AG09319 (cell line): ENCODE measurements around the gene FABP6.
"Not testable (repeated sequence)": the region's sequence is repeated elsewhere in the genome, so short reads cannot be mapped to it uniquely, and the experiment has no call there.

Experiments
- DNase-seq: peaks from one replicate; pipeline ENCODE4 v3.0.0-alpha.2; 2010; ENCODE audit warnings: low read depth; ENCODE audit errors: extremely low read depth
- TF ChIP-seq, protein P1 (sequence below): IDR thresholded peaks from 2 replicates; pipeline ENCODE4 v1.5.1; 2011; ENCODE audit warnings: low read depth, mild to moderate bottlenecking, inconsistent platforms, low read length, moderate library complexity

Gene FABP6

DNA sequence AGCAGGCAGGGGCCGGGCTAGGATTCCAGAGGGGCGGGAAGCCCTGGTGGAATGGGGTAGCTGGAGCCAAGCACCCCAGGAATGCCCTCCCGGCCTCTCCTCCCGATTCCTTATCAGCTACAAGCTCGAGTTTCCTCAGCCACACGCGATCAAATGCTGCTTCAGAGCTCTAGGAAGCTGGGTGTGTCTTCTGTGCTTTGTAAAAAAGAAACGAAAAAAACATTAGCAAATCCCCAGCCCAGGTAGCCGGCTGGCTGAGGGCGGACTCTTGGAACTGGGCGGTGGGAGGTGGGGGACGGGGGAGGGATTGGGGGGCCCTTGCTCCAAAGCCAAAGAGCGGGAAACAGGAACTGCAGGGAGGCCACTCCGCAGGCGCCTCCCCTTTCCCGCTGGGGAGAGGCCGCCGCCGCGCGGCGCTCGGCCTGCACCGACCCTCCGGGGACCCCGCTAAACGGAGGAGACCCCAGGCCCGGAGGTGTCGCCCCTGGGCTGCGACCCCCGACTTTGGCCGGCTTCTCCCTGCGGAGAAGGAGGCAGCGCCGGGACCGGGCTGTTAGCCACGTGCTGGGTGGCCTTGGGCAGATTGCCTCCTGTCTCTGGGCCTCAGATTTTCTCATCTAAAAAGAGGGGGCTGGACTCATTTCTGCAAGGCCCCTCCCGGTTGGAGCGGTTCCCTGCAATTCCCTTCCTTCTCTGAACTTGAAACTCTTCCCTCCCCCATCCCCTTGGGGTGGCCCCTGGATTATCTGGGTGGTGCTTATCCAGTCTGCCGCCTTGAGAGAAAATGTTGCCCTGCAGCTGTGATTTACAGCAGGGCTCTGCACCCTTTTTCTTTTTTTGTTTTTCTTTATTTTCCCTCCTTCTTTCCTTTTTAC, 40.9 kb upstream of the FABP6 start:
- TF ChIP-seq, protein P1, sequence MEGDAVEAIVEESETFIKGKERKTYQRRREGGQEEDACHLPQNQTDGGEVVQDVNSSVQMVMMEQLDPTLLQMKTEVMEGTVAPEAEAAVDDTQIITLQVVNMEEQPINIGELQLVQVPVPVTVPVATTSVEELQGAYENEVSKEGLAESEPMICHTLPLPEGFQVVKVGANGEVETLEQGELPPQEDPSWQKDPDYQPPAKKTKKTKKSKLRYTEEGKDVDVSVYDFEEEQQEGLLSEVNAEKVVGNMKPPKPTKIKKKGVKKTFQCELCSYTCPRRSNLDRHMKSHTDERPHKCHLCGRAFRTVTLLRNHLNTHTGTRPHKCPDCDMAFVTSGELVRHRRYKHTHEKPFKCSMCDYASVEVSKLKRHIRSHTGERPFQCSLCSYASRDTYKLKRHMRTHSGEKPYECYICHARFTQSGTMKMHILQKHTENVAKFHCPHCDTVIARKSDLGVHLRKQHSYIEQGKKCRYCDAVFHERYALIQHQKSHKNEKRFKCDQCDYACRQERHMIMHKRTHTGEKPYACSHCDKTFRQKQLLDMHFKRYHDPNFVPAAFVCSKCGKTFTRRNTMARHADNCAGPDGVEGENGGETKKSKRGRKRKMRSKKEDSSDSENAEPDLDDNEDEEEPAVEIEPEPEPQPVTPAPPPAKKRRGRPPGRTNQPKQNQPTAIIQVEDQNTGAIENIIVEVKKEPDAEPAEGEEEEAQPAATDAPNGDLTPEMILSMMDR = peak; percentile 23
- DNase-seq = peak; percentile 74

DNA sequence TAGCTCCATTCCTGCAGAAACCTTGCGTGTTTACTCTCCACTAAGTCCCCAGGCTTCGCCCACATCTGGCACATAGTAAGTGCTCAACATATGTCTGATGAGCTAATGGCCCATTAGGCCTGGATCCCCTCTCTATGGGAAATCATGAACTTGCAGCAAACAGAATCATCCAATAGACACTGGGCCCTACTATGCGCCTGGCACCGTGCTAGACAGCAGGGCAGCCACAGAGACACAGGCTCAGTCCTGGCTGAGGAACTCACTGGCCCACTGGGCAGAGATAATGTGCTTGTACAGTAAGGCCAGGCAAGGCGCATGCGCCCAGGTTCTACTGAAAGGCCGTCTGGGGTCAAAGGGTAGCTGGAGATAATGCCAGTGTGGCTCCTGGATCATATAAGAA, 36.9 kb upstream of the FABP6 start:
- DNase-seq = no peak
- TF ChIP-seq, protein P1 = no peak

DNA sequence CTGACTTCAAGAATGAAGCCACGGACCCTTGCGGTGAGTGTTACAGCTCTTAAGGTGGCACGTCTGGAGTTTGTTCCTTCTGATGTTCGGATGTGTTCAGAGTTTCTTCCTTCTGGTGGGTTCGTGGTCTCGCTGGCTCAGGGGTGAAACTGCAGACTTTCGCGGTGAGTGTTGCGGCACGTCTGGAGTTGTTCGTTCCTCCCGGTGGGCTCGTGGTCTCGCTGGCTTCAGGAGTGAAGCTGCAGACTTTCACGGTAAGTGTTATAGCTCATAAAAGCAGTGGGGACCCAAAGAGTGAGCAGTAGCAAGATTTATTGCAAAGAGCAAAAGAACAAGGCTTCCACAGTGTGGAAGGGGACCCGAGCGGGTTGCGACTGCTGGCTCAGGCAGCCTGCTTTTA, 36.2 kb upstream of the FABP6 start:
- DNase-seq = not testable (repeated sequence)

DNA sequence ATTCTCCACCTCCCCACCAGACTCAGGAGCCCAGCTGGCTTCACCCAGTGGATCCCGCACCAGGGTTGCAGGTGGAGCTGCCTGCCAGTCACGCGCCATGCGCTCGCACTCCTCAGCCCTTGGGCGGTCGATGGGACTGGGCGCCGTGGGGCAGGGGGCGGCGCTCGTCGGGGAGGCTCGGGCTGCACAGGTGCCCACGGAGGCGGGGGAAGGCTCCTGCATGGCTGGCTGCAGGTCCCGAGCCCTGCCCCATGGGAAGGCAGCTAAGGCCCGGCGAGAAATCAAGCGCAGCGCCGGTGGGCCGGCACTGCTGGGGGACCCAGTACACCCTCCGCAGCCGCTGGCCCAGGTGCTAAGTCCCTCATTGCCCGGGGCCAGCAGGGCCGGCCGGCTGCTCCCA, 35.5 kb upstream of the FABP6 start:
- DNase-seq = not testable (repeated sequence)

DNA sequence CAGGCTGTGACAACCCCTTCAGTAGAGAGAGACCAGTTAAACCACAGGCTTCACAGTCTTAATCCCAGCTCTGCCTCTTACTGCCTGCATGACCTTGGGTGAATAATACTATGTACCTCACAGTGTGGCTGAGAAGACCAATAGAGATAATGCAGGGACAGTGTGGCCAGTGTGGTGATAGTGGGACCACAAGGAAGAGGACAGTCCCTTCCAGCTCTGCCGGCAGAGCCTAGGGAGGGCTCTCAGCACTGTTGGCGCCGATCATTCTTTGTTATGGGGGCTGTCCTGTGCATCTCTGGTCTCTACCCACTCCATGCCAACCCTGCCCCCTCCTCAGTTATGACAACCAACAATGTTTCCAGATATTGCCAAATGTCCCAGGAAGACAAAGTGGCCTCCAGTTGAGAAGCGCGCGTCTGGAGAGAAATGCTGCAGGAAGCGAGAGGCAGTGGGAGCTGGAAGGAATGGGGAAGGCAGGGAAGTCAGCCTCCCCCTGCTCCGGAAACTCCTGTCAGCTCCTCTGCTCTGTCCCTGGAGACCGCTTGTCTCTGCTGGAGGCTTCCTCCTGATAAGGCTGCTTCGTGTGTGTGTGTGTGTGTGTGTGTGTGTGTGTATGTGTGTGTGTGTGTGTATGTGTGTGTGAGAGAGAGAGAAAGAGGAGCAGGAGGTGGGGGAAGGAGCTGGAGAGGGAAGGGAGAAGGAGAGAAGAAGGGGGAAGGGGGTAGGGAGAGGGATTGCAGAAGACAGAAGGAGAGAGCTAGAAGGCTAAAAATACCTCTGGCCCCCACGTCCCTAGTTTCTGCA, 31.8 kb upstream of the FABP6 start:
- TF ChIP-seq, protein P1 = no peak
- DNase-seq = no peak

DNA sequence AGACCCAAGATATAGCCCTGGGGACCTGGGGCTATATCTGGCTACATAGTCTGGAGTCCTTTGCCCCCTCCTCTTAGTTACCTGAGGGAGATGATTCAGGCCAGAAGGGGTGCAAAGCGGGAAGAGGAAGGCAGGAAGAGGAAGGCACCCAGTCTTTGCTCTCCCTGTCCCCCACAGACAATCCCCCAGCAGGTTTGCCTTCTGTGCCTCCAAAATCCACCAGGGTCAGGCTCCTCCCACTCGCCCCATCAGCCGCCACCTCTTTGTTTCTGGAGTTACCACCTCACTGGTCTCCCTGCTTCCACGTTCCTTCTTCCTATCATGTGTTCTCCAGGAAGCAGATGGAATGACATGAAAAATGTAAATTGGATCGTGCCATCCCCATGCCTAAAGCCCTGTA, 31.2 kb upstream of the FABP6 start:
- DNase-seq = no peak
- TF ChIP-seq, protein P1 = no peak

DNA sequence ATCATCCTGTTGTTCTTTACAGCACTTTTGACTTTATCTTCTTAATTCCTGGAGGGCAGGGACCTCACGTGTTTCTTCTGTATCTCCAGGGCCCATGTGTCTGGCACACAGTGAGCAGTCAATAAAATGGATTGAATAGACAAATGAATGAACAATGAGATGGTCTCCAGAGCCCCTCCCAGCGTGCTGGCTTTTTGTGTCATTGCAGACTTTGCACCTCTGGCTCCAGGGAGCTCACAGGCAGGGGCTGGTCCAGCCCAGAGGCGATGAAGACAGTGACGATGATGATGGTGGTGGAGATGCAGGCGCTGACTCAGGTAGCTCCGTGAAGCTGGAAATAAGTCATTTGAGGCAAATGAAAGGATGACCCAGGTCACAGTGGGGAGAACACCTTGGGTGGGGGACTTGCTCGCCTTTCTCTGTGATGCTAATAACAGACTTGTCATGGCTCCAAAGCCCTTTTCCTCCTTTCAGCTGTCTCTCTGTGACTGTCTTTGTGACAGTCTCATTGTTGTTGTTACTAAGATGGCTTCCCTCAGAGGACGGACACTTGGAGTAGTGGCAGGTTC, 30.4 kb upstream of the FABP6 start:
- TF ChIP-seq, protein P1 = no peak
- DNase-seq = no peak

DNA sequence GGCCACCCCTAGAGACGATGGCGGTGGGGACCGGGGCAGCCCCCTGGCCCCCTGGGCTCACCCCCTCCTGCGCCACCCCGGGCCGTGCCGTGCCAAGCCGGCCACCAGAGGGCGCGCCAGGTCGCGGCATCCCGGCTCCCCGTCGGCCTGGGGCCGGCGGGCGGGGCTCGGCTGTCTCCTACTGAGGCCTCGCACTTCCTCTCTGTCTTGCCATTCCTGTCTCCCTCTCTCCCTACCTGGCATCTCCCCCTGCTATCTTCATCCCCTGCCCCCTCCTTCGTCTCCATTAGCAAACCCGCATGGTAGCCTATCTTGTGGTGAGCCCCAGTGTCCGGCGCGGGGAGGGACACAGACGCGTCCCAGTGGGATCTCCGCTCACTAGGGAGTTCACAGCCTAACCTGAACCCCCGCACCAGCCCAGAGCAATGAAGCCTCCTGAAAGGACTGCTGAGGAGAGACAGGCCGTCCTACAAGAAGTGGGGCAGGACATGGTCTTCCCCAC, 29.8 kb upstream of the FABP6 start:
- TF ChIP-seq, protein P1 = peak; percentile 53
- DNase-seq = no peak
